DMS153 treated with DMSO at 0.1 percent for 48 hours (cell line): ENCODE results near the gene MMP21.

Experiments used
- DNase-seq: peaks from one replicate; lab custom pipeline; 2025; ENCODE audit not compliant: unreplicated experiment; lab: John Stamatoyannopoulos, UW

The MMP21 gene, protein sequence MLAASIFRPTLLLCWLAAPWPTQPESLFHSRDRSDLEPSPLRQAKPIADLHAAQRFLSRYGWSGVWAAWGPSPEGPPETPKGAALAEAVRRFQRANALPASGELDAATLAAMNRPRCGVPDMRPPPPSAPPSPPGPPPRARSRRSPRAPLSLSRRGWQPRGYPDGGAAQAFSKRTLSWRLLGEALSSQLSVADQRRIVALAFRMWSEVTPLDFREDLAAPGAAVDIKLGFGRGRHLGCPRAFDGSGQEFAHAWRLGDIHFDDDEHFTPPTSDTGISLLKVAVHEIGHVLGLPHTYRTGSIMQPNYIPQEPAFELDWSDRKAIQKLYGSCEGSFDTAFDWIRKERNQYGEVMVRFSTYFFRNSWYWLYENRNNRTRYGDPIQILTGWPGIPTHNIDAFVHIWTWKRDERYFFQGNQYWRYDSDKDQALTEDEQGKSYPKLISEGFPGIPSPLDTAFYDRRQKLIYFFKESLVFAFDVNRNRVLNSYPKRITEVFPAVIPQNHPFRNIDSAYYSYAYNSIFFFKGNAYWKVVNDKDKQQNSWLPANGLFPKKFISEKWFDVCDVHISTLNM

DNA sequence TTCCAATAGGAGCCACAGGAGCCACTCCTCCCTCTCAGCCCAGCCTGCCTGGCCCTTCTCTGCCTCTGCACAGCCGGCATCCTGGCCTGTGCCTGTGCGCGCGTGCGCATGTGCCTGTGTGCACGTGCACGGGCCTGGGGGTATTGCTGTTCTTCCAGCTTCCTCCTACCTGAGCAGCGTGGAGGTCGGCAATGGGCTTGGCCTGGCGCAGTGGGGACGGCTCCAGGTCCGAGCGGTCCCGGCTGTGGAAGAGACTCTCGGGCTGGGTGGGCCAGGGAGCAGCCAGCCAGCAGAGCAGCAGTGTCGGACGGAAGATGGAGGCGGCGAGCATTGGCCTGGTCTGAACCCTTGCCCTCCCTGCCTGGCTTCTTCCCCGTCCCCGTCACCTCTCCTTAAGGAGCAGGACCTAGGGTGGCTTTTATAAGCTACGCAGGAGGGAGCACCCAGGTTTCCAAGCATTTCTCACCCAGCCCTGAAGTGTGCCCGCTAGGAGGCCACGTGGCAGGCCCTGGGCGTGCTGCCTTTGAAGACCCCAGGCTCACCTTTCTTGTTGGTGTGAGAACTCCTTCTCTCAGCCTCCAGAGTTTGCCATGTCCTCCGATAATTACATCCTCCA is at the start of gene MMP21:
TSS of gene MMP21 (minus strand) at position 331 of the 616 bp plus-strand sequence. CDS start at position 331, 0 bp downstream.
- DNase-seq, result no peak

DNA sequence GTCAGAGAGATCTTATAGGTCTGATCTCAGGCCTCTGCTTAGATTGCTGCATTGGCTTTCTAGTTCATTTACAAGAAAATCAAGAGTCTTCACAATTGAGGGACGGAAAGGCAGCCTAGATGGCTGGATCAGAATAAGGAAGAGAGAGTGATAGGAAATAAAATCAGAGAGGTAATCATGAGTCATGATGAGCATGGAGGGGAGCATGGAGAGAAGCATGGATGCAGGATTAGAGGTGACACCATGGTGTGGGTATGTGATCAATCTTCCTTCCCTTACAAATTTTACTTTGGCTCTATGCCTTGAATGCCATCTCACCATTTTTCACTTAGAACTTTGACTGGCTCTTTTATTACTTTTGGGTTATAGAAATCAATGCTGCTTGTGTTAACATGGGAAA is 49.1 kb upstream of the MMP21 start:
- DNase-seq, result no peak

DNA sequence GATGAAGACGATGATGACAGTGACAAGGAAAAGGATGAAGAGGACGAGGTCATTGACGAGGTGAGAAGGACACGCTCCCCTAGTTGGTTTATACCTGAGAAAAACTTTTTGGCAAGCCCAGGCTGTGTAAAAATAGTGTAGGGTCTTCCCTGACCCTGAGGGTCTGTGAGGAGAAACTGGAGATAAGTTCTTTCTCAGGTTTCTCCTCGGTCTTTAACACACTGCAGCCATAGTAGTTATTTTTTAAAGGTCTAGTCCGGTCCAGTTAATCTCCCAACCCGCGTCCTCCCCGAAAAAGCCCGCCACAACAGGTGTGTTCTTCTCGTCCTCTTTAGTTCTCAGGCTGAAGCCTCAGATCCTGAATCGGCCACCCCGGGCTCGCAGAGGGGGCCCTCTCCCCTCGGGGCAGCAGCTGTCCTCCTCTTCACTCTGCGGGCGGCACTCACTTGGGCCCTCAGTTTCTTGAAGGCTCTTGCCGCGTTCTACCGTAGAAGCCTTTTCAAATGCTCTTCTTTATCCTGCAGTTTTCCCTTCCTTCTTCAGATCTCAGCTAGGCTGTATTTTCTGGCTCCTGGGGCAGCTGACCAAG is 48.1 kb upstream of the MMP21 start:
- DNase-seq, result no peak

DNA sequence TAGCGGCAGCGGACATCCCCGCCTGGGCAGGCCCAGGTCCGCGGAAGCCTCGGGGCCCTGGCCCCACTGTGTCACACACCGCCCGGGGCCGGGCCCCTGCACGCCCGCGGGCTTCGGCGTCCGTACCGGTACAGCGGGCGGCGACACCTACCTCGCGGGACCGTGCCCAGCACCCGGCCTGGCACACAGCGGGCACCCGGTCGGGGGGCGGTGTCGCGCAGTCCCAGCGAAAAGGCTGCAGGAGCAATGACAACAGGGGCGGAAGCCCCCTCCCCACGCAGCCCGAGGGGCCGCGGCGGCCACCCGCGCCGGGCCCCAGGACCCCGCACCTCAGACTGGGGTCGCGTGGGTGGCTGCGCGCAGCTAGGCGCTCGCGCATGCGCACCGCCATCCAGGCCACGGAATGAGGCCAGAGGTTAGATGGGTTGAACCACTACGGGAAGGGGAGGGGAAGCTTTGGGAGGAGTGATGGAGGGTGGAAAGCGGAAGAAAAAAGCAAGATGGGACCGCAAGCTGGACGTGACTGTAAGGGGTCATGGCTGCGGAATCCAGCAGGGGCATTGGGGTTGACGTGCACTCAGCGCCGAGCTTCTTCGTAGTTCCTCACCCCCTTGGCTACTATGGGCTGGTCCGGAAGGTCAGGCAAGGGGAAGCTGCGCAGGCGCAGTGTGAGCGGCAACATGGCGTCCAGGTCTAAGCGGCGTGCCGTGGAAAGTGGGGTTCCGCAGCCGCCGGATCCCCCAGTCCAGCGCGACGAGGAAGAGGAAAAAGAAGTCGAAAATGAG is 47.4 kb upstream of the MMP21 start, which contains the start of the genes BCCIP and UROS:
TSS of gene BCCIP (plus strand) at position 669 of the 785 bp plus-strand sequence. CDS start at position 681, 12 bp downstream.
TSS of gene UROS (minus strand) at position 381 of the 785 bp plus-strand sequence. CDS start 6,759 bp downstream, outside the sequence.
- peak; percentile 81 for DNase-seq

DNA sequence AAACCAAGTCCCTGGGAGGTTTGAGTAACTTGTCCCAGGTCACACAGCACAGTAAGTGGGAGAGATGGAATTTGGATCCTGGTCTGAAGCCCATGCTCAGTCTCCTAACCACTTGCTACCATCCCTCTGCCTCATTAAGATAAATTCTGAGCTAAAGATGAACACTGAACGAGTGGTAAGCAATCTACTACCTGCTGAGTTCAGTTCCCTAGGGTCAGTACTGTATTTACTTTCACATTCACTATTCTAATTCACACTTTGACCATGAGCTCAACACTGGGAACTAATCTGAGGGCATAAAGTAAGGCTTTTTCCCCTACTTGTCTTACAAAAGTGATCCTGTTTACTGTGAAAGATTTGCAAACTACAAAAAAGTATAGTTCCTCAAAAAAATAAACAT is 45.1 kb upstream of the MMP21 start:
- no peak for DNase-seq

DNA sequence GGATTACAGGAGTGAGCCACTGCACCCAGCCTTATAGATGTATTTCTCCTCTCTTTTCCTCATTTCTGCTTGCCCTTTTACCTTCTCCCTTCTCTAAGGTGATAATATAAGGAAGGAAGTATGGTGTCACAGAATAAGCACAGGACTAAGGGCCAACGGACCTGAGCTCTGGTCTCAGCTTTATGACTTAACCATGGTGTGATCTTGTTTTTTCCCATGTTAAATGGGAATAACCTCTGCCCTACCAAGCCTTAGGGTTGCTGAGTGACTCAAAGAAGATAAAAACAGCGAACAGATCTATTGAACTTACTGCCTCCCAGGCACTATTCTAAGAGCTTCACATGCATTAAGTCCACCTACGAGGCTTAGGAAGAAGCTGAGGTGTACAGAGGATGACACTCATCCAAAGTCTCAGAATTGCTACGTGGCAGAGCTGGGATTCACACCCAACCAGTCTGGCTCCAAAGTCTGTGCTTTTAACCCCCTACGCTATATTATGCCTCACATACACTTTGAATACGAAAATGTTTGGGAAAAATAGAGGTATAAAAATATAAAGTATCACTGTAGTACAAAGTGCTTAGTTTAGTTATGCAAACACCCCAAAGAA is 41.8 kb upstream of the MMP21 start:
- DNase-seq, result no peak

DNA sequence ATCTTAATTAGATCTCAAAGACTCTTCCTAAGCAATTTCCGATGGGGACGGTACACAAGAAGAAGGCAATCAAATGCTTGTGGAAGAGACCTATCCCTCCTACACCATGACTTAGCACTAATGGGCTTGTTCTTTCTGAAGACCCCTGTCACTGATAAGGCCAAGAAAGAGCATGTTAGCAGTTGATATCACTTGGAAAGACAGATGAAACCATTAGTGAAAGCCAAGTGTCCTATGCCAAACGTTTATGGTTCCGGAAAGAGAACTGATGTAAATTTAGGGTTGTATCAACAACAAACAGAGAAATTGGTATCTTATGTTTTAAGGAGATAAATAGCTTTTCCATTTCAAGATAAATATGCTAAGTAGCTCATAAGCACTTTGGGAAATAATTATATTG is 40.9 kb upstream of the MMP21 start:
- DNase-seq, result no peak

DNA sequence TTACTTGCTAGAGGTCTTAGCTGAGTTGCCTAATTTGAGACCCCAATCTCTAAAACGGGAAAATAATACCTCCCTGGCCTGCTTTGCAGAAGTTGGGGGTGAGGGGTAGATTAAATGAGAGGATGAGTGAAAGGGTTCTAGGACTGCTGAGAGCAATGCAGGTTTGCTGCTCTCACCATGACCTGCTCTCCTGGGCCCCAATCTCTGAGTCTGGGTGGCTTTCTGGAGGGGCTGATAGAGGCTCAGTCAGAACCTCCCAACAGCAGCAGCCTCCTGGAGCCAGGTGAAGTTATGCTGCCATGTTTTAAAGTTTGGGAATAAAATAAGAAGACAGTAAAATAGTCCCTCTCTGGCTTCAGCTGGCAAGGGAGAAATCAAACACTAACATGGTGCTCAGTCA is 40.1 kb upstream of the MMP21 start:
- DNase-seq, result no peak

DNA sequence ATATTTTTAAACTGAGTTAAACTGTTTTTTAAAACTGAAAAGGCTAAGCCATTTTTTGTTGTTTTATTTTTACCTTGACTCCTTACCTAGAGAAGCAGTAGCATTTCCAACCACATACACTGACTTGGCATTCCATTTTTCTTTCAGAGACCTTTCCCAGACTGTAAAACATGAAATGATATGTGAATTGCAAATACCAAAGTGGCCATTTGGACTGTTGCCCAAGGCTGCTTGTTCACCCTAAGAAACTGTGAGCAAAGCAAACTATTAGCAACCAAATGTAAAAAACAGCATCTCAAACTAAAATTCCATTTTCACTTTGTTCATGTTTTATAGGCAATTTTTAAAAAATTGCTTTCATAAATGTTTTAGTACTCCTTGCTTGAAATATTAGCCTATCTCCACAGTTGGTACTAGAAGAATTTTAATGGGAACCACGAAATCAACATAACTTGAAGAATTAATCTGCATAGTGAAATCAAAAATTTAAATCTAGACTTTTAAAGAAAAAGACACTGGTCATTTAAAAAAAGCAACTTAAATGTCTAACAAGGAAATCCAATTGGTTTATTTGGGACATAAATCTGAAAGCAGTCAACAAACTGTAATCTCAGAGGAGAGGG is 36.6 kb upstream of the MMP21 start:
- no peak for DNase-seq

DNA sequence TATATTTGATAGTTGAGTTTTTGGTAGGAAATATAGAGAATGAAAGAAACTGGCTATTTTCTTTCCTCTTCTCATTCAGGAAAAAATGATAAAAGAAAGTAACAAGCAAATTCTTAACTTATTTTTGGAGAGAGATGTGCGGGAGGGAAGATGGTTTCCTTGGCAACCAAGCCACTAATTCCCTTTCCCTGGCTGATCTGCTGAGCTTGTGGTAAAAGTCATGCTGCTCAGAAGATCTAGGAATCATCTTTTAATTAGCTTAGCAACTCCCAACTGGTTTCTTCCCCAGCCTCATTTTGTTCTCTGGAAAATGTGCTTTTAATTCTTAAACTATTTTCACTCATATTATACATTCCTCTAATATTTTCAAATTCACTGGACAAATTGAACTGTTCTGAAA is 35.6 kb upstream of the MMP21 start:
- no peak for DNase-seq

DNA sequence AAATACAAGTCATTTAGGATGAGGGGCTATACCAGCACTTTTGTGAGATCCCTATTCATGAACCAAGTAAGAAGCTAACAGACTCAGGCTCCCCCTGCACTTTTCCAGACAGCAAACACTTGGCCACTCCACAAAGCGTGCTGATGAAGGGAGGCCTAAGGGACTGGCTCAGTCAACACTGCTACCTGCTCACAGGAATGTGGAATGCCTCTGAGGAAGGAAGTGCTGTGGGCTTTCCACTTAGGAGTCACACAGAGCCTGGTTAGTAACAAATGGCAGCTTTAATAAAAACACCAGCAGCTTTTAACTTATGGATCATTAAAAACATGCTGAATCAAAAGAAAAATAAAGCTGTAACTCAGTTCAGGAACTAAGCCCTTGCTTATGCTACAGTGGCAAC is 32.4 kb upstream of the MMP21 start:
- no peak for DNase-seq

DNA sequence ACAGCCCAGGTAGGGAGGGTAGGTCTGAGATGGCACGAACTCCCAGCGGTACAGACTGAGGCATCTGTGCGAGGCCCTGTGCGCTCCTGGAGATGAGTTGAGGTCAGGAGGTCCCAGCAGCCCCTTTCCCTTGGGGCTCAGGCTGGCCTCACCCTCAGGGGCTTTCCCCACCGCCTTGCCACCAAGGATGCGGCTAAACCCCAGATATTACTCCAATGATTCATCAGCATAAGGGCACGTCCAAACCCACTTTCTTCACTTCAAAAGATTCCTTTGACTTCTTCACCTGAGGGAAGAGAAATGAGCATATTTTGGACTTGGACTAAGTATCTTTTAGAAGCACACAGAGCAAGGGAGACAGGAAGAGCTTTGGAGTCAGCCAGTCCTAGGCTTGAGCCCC is 27.1 kb upstream of the MMP21 start:
- DNase-seq, result no peak

DNA sequence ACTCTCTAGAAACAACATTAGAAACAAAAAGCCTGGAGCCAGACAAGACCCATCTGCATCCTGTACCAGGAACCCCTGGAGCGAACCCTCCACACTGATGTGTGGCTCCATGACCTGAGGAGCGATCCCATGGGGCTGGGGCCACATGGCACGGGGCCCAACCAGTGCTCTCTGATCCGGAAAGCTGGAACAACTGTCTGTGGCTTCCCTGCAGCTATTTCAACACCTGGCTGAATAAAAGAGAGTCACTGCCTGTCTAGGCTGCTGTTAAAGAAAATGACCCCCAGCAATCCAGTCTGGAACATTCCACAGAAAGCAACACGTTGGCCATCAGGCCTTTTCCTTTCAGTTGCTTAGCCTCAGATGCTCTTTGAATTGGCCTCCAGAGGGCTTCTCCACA is 26.5 kb upstream of the MMP21 start:
- no peak for DNase-seq

DNA sequence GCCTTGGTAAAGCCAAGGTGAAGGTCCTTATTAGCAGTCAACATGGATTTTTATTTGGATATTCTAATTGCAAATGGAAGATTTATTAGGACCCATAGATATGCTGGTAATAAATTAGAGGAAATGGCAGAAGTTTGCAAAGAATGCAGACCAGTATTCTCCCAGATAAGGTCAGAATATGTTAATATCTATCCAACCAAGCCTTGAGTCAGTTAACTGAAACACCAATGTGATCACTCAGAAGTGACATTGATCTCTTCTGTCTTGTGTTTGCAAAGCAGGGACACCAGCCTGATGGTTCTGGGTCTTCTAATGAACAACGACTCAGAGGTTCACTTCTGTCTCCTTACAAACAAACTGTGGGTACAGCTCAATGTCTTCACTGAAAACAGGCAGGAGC is 26.0 kb upstream of the MMP21 start:
- DNase-seq, result no peak

DNA sequence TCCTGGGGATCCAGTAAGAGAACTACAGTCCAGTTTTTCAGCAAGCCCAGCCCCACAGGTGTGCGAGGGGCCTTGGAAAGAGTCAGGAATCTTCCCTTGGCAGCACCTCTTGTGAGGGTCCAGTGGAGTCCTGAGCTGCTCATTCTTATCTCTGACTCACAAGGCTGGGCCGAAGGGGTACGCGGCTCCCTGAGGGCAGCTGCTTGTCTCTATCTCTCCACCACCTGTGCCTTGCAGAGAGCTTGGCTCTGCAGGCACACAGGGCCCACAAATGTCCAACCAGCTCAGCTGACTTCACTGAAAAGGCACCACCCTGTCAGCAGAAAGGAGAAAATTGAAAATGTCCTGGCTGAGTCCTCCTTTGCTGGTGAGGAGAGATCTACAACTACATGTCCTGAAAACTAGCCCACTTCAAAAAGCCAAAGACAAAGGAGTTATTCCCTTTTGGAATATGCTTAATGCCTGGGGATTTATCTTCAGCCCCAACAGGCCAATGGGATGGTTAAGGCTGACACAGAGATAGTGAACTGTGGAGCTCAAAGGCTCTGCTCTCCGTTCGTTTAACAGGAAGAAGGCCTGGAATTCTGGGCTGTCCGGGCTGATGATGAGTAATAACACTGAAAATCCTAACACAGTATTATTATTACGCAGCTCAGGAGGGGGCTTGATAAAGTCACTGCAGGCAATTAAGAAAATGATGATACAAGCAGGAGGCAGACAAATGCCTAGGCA is 24.0 kb upstream of the MMP21 start:
- no peak for DNase-seq

DNA sequence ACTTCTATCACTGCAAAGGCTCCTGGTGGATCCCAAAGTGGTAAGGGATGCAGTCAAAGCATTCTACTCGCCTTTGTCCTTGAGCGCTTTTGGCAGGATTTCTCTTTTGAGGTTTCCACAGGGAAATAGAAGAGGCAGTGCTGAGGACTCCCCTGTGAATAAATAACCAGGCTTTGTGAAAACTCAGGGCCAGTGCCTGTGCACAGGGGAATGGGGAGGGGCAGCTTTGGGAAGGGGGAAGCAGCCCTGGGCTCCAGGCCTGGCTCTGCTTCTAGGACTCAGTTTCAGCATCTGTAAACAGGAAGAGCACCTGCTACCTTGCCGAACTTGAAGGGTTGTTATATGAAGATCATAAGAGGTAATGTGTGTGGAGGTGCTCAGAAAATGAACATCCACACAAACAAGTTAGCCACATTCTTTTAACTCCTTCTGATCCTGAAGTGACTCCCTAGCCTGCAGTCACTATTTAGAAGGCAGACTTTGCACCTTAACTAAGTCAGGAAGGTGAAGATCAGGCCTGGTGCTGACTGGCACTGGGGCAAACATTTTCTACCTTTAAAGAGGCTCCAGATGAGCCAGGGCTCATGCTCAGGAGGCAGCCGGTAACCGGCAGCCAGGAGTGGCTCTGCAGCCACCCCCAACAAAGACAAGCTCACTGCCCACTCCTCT is 22.5 kb upstream of the MMP21 start:
- peak; percentile 15 for DNase-seq

DNA sequence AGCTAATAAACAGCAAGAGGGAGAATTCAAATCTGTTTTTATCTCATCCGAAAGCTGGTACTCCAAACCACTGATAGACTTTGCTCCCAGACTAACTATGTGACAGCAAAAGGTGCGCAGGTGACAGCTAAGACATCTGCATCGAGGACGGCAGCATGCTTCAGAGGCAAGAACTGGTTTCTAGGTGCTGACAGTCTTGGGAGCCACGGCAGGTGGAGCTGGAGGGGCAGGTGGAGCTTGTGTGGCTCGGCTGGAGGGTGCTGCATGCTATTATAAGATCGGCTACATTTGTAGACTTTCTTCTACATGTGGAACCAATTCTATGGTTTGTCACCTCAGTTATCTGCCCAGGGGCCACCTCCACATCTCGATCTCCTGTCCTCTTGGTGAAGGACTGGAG is 21.8 kb upstream of the MMP21 start:
- no peak for DNase-seq

DNA sequence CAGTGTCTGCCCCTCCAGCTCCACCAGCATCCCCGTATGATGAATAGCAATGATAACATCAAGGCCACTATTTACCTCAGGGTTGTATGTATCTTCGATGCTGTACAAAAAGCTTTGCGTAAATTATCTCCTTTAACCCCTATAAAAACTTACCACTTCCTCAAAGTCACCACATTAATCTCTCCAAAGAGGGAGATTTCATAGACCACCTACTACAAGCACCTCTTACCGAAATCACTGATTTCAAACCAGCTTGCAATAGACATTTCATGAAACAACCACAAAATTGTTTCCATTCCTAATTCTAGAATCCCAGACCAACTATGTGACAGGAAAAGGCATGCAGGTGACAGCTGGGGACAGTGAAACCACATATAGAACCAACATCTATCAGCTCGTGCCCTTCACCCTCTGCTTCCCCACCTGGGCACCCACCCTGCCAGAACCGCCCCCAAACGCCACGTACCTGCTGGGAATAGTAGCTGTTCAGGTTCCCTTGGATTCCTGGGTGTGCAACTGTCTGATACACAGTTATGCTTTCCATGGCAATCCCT is 20.1 kb upstream of the MMP21 start:
- DNase-seq, result no peak

DNA sequence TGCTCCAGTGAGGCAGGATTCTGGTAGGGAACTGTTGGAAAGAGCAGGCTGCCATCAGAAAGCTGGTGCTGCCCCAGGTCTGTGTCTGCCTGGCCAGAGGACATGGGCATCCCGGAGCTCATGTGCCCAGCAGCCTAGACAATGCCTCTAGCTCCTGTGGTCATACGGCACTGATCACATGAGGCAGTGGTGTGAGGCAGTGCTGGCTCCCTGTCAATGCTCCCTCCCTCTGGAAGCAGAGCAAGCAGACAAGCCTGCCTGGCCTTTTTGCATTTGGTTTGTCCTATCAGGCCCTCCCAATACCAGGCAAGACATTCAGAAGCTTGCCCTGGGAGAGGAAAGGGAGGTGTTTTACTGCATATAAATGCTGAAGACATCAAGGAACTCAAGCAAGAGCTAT is 19.5 kb upstream of the MMP21 start:
- no peak for DNase-seq
